Measurements from ENCODE around the gene SLAIN2.
"Not testable (repeated sequence)": the region's sequence is repeated elsewhere in the genome, so short reads cannot be mapped to it uniquely, and the experiment has no call there.

DNA sequence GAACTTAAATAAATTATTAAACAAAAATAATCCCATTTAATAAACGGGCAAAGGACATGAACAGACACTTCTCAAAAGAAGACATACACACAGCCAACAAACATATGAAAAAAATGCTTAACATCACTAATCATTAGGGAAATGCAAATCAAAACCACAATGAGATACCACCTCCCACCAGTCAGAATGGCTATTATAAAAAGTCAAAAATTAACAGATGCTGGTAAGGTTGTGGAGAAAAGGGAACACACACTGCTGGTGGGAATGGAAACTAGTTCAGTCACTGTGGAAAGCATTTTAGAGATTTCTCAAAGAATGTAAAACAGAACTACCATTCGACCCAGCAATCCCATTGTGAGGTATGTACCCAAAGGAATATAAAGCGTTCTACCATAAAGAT lies 110.3 kb downstream of the SLAIN2 start:
- TF ChIP-seq, protein P1, sequence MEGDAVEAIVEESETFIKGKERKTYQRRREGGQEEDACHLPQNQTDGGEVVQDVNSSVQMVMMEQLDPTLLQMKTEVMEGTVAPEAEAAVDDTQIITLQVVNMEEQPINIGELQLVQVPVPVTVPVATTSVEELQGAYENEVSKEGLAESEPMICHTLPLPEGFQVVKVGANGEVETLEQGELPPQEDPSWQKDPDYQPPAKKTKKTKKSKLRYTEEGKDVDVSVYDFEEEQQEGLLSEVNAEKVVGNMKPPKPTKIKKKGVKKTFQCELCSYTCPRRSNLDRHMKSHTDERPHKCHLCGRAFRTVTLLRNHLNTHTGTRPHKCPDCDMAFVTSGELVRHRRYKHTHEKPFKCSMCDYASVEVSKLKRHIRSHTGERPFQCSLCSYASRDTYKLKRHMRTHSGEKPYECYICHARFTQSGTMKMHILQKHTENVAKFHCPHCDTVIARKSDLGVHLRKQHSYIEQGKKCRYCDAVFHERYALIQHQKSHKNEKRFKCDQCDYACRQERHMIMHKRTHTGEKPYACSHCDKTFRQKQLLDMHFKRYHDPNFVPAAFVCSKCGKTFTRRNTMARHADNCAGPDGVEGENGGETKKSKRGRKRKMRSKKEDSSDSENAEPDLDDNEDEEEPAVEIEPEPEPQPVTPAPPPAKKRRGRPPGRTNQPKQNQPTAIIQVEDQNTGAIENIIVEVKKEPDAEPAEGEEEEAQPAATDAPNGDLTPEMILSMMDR (IDR thresholded peaks at IDR 0.05), result not testable (repeated sequence)
- not testable (repeated sequence) for TF ChIP-seq POLR2A (IDR thresholded peaks at IDR 0.05)

Measured in heart left ventricle (tissue), 13 donors.